ENCODE data around the gene ARMH4. TPM values are rescaled to one million over a fixed set of nuclear protein-coding genes. Genes with fewer than 3 reads are reported as not detected.

The ARMH4 gene
- total RNA-seq, 1 experiment from 2014 or later, result 1.8 TPM

- intact Hi-C loops (cut with micrococcal nuclease; ENCODE audit: unreplicated experiment) (no loop called here), in situ Hi-C loops (cut with HindIII; ENCODE audit: low pct_unique_long_range_greater_than_20kb, low sequenced_read_pairs) (no loop called here)
- DNase-seq (ENCODE audit: low read depth, low spot score) (no peak), ATAC-seq (no peak)
- Histone ChIP-seq H3K27me3 (ENCODE audit: control insufficient read depth, insufficient read depth, low read length) (no peaks in the 10 kb centered on the region), H3K4me1 (ENCODE audit: control insufficient read depth, insufficient read depth, low read length) (no peaks in the 10 kb centered on the region), H3K4me3 (ENCODE audit: low read depth in 2 of 2, low read length in 2 of 2) (no peak overlapping the region), H3K27ac (ENCODE audit: low read length) (no peak overlapping the region), H3K36me3 (ENCODE audit: control insufficient read depth, insufficient read depth, low read length) (no peaks in the 10 kb centered on the region), H3K9me3 (ENCODE audit: control insufficient read depth, insufficient read depth, low read depth, low read length) (no peaks in the 10 kb centered on the region)
- CTCF ChIA-PET, result no interaction called here
- POLR2A ChIA-PET, result no interaction called here
- TF ChIP-seq TCF7L2 (IDR thresholded peaks at IDR 0.05; ENCODE audit: low read depth, low read length) (no peak), CTCF (IDR thresholded peaks at IDR 0.05) (no peak), SIN3A (IDR thresholded peaks at IDR 0.05; ENCODE audit: borderline replicate concordance, insufficient read depth, low read depth, low read length) (no peak), REST (IDR thresholded peaks at IDR 0.05; ENCODE audit: insufficient read depth in 1 of 2, low read depth in 2 of 2, low read length in 1 of 2) (no peak), POLR2AphosphoS5 (IDR thresholded peaks at IDR 0.05; ENCODE audit: low read depth, low read length) (no peak)
- no TSS peak for BruUV-seq (replicated peaks)
These were observed 160.7 kb downstream of the ARMH4 start for GRCh38 chr14:57991353-57991752.

GRCh38 chr14:57988445-57988844 lies 163.6 kb downstream of the ARMH4 start:
- CTCF ChIA-PET, result no interaction called here

More at GRCh38 chr14:57988445-57988844, 163.6 kb downstream of the ARMH4 start:
- DNase-seq (ENCODE audit: low read depth, low spot score) (no peak), ATAC-seq (no peak)
- H3K27ac ChIP-seq (ENCODE audit: low read length), result no peak overlapping the region
- H3K4me3 ChIP-seq (ENCODE audit: low read depth in 2 of 2, low read length in 2 of 2), result no peak overlapping the region
- BruUV-seq (replicated peaks), result no TSS peak
- no peaks in the 10 kb centered on the region for H3K4me1 ChIP-seq (ENCODE audit: control insufficient read depth, insufficient read depth, low read length)
- no peaks in the 10 kb centered on the region for H3K36me3 ChIP-seq (ENCODE audit: control insufficient read depth, insufficient read depth, low read length)
- TF ChIP-seq SIN3A (IDR thresholded peaks at IDR 0.05; ENCODE audit: borderline replicate concordance, insufficient read depth, low read depth, low read length) (no peak), REST (IDR thresholded peaks at IDR 0.05; ENCODE audit: insufficient read depth in 1 of 2, low read depth in 2 of 2, low read length in 1 of 2) (no peak), CTCF (IDR thresholded peaks at IDR 0.05) (no peak), POLR2AphosphoS5 (IDR thresholded peaks at IDR 0.05; ENCODE audit: low read depth, low read length) (no peak), TCF7L2 (IDR thresholded peaks at IDR 0.05; ENCODE audit: low read depth, low read length) (no peak)
- intact Hi-C loops (cut with micrococcal nuclease; ENCODE audit: unreplicated experiment) (no loop called here), in situ Hi-C loops (cut with HindIII; ENCODE audit: low pct_unique_long_range_greater_than_20kb, low sequenced_read_pairs) (no loop called here)
- POLR2A ChIA-PET, result no interaction called here
- no peaks in the 10 kb centered on the region for H3K27me3 ChIP-seq (ENCODE audit: control insufficient read depth, insufficient read depth, low read length)
- H3K9me3 ChIP-seq (ENCODE audit: control insufficient read depth, insufficient read depth, low read depth, low read length), result no peaks in the 10 kb centered on the region

Measured in Panc1 (cell line).